ENCODE measurements around the gene SLC24A3. TPM values are rescaled to one million over a fixed set of nuclear protein-coding genes. Genes with fewer than 3 reads are reported as not detected.

SLC24A3 gene
- polyA plus RNA-seq, 1 donor (not counting 4 experiments of a cell fraction or from before 2014, with no cell fraction given): 0.17 TPM

DNA sequence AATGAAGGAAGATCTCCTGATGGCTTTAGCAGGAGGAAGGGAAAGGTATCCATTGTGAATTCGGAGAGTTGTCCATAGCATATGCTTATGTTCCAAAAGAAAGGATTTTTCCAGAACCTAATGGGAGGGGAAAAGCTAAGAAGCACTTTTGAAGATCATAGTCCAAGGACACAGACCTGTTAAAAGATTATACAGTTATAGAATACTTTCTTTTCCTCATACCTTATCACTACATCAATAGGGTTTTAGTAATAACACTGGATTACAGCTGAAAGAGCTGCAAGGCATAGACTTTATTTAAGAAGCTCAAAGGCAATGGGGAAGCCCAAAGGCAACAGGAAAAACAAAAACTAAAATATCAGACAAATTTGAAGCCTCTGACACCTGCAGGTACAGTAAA is 39.8 kb upstream of the SLC24A3 start:
- no peak overlapping the region for H3K4me2 ChIP-seq (ENCODE audit: control insufficient read depth, extremely low read depth, insufficient read depth, low read depth, low read length)
- H2AFZ ChIP-seq (ENCODE audit: control insufficient read depth, low read length): no peak overlapping the region
- no peak overlapping the region for H3K9ac ChIP-seq (ENCODE audit: control insufficient read depth, extremely low read depth, insufficient read depth, low read length)
- no peak for FAIRE-seq
- no peak overlapping the region for H3K27ac ChIP-seq (ENCODE audit: control insufficient read depth, insufficient read depth, low read length)
- no peaks in the 10 kb centered on the region for H3K27me3 ChIP-seq (ENCODE audit: control insufficient read depth, extremely low read depth, insufficient read depth, low read length)
- no peaks in the 10 kb centered on the region for H3K79me2 ChIP-seq (ENCODE audit: control insufficient read depth, insufficient read depth, low read length)
- no peak overlapping the region for H3K4me3 ChIP-seq (ENCODE audit: control insufficient read depth in 2 of 3, extremely low read depth in 1 of 3, insufficient read depth in 2 of 3, low read depth in 1 of 3, low read length in 3 of 3)
- H4K20me1 ChIP-seq (ENCODE audit: control insufficient read depth, extremely low read depth, insufficient read depth, low read length): no peaks in the 10 kb centered on the region
- dilution Hi-C loops (cut with MboI; ENCODE audit: extremely low pct_ligation_motif_present, low sequenced_read_pairs): no loop called here
- H3K4me1 ChIP-seq (ENCODE audit: control insufficient read depth, extremely low read depth, insufficient read depth, low read length): no peaks in the 10 kb centered on the region
- no peaks in the 10 kb centered on the region for H3K36me3 ChIP-seq (ENCODE audit: control insufficient read depth in 2 of 2, extremely low read depth in 1 of 2, insufficient read depth in 2 of 2, low read length in 2 of 2)
- no peak for TF ChIP-seq EZH2 (IDR thresholded peaks at IDR 0.05; ENCODE audit: low read length)
- TF ChIP-seq, protein P1, sequence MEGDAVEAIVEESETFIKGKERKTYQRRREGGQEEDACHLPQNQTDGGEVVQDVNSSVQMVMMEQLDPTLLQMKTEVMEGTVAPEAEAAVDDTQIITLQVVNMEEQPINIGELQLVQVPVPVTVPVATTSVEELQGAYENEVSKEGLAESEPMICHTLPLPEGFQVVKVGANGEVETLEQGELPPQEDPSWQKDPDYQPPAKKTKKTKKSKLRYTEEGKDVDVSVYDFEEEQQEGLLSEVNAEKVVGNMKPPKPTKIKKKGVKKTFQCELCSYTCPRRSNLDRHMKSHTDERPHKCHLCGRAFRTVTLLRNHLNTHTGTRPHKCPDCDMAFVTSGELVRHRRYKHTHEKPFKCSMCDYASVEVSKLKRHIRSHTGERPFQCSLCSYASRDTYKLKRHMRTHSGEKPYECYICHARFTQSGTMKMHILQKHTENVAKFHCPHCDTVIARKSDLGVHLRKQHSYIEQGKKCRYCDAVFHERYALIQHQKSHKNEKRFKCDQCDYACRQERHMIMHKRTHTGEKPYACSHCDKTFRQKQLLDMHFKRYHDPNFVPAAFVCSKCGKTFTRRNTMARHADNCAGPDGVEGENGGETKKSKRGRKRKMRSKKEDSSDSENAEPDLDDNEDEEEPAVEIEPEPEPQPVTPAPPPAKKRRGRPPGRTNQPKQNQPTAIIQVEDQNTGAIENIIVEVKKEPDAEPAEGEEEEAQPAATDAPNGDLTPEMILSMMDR (optimal IDR thresholded peaks at IDR 0.05 in 1 of 3, IDR thresholded peaks at IDR 0.05 in 1 of 3, conservative IDR thresholded peaks at IDR 0.05 in 1 of 3; ENCODE audit: extremely low read depth in 1 of 3, insufficient read depth in 2 of 3, low read length in 3 of 3): no peak
- no peaks in the 10 kb centered on the region for H3K9me1 ChIP-seq (ENCODE audit: control insufficient read depth, extremely low read depth, insufficient read depth, low read length)
- DNase-seq (ENCODE audit: low read depth, low spot score): no peak
- no peaks in the 10 kb centered on the region for H3K9me3 ChIP-seq (ENCODE audit: control insufficient read depth, low read depth, low read length)

DNA sequence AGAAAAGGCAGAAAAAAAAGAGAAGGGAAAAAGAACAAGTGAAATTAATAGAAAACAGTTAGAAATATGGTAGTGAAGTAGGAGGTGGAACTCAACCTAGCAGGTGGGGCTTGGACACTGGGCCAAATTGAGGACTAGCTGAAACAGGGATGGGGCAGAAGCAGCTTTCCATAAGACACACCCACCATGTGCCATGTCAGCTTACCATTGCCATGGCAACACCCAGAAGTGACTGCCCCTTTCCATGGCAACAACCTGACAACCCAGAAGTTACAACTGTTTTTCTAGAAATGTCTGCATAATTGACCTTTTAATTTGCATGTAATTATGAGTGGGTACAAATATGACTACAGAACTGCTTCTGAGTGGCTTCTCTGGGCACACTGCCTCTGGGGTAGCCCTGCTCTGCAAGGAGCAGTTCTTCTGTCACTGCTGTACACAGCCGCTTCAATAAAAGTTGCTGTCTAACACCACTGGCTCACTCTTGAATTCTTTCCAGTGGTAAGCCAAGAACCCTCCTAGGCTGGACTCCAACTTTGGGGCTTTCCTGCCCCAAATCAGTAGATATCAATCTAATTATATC is 35.9 kb upstream of the SLC24A3 start:
- no peak overlapping the region for H3K9ac ChIP-seq (ENCODE audit: control insufficient read depth, extremely low read depth, insufficient read depth, low read length)
- H3K9me1 ChIP-seq (ENCODE audit: control insufficient read depth, extremely low read depth, insufficient read depth, low read length): no peaks in the 10 kb centered on the region
- DNase-seq (ENCODE audit: low read depth, low spot score): no peak
- TF ChIP-seq, protein P1 (optimal IDR thresholded peaks at IDR 0.05 in 1 of 3, IDR thresholded peaks at IDR 0.05 in 1 of 3, conservative IDR thresholded peaks at IDR 0.05 in 1 of 3; ENCODE audit: extremely low read depth in 1 of 3, insufficient read depth in 2 of 3, low read length in 3 of 3): no peak
- TF ChIP-seq EZH2 (IDR thresholded peaks at IDR 0.05; ENCODE audit: low read length): no peak
- FAIRE-seq: no peak
- no peaks in the 10 kb centered on the region for H3K79me2 ChIP-seq (ENCODE audit: control insufficient read depth, insufficient read depth, low read length)
- H3K36me3 ChIP-seq (ENCODE audit: control insufficient read depth in 2 of 2, extremely low read depth in 1 of 2, insufficient read depth in 2 of 2, low read length in 2 of 2): no peaks in the 10 kb centered on the region
- H3K4me1 ChIP-seq (ENCODE audit: control insufficient read depth, extremely low read depth, insufficient read depth, low read length): no peaks in the 10 kb centered on the region
- H3K27me3 ChIP-seq (ENCODE audit: control insufficient read depth, extremely low read depth, insufficient read depth, low read length): no peaks in the 10 kb centered on the region
- H4K20me1 ChIP-seq (ENCODE audit: control insufficient read depth, extremely low read depth, insufficient read depth, low read length): no peaks in the 10 kb centered on the region
- no peak overlapping the region for H3K27ac ChIP-seq (ENCODE audit: control insufficient read depth, insufficient read depth, low read length)
- H2AFZ ChIP-seq (ENCODE audit: control insufficient read depth, low read length): no peak overlapping the region
- no peak overlapping the region for H3K4me2 ChIP-seq (ENCODE audit: control insufficient read depth, extremely low read depth, insufficient read depth, low read depth, low read length)
- no peaks in the 10 kb centered on the region for H3K9me3 ChIP-seq (ENCODE audit: control insufficient read depth, low read depth, low read length)
- dilution Hi-C loops (cut with MboI; ENCODE audit: extremely low pct_ligation_motif_present, low sequenced_read_pairs): no loop called here
- no peak overlapping the region for H3K4me3 ChIP-seq (ENCODE audit: control insufficient read depth in 2 of 3, extremely low read depth in 1 of 3, insufficient read depth in 2 of 3, low read depth in 1 of 3, low read length in 3 of 3)
